RWPE2 (cell line): ENCODE measurements around the gene EIF4E2.

Experiments
- ATAC-seq: fragments of 200-7000 bp; cut with Tn5 transposase; 3 replicates; pipeline ENCODE4 v1.9.1; 2021; ENCODE audit warnings: low read depth
- DNase-seq: peaks from one replicate; pipeline ENCODE4 v3.0.0-alpha.2; 2020; ENCODE audit warnings: low spot score
- H3K27ac ChIP-seq: fragments of 450-650 bp; 2 replicates; pipeline ENCODE4 v1.5.1; 2017; ENCODE audit warnings: mild to moderate bottlenecking; ENCODE audit not compliant: poor library complexity, severe bottlenecking
- H3K27me3 ChIP-seq: fragments of 250-450 bp; sonication (Bioruptor Pico); 2 replicates; pipeline ENCODE4 v1.5.1; 2021; ENCODE audit warnings: mild to moderate bottlenecking, moderate library complexity; ENCODE audit not compliant: insufficient read depth, poor library complexity, severe bottlenecking
- H3K36me3 ChIP-seq: fragments of 250-450 bp; sonication (Bioruptor Pico); 2 replicates; pipeline ENCODE4 v1.5.1; 2020; ENCODE audit warnings: low read depth, mild to moderate bottlenecking, moderate library complexity
- H3K4me1 ChIP-seq: fragments of 250-450 bp; sonication (Bioruptor Pico); 2 replicates; pipeline ENCODE4 v1.5.1; 2021; ENCODE audit warnings: mild to moderate bottlenecking, moderate library complexity; ENCODE audit not compliant: insufficient read depth, poor library complexity, severe bottlenecking
- H3K4me3 ChIP-seq: fragments of 250-450 bp; sonication (Bioruptor Pico); 2 replicates; pipeline ENCODE4 v1.5.1; 2021; ENCODE audit warnings: mild to moderate bottlenecking, moderate library complexity; ENCODE audit not compliant: severe bottlenecking
- H3K9me3 ChIP-seq: fragments of 250-450 bp; sonication (Bioruptor Pico); 2 replicates; pipeline ENCODE4 v1.5.1; 2021; ENCODE audit warnings: mild to moderate bottlenecking, moderate library complexity; ENCODE audit not compliant: severe bottlenecking
- CTCF ChIP-seq: fragments of 450-650 bp; IDR thresholded peaks from one replicate; pipeline ENCODE4 v1.5.1; 2017; ENCODE audit warnings: mild to moderate bottlenecking, moderate library complexity; ENCODE audit not compliant: poor library complexity, severe bottlenecking

Gene EIF4E2

GRCh38 chr2:232502911-232503808 is 47.3 kb upstream of the EIF4E2 start:
- no peak for DNase-seq

GRCh38 chr2:232503809-232504323 is 46.6 kb upstream of the EIF4E2 start:
- ATAC-seq = no peak
- TF ChIP-seq CTCF = no peak
- H3K27ac ChIP-seq = no peak overlapping the region
- H3K36me3 ChIP-seq = no peaks in the 10 kb centered on the region
- peaks cover 34% of the 10 kb centered on the region for H3K27me3 ChIP-seq
- H3K4me3 ChIP-seq = no peak overlapping the region
- H3K4me1 ChIP-seq = no peaks in the 10 kb centered on the region
- H3K9me3 ChIP-seq = no peaks in the 10 kb centered on the region
- DNase-seq = no peak

More at GRCh38 chr2:232502911-232503808, 47.3 kb upstream of the EIF4E2 start:
- H3K4me3 ChIP-seq = peak overlapping the region; percentile 8
- H3K9me3 ChIP-seq = no peaks in the 10 kb centered on the region
- TF ChIP-seq CTCF = no peak
- H3K4me1 ChIP-seq = no peaks in the 10 kb centered on the region
- H3K27ac ChIP-seq = no peak overlapping the region
- no peaks in the 10 kb centered on the region for H3K36me3 ChIP-seq
- peaks cover 34% of the 10 kb centered on the region for H3K27me3 ChIP-seq
- ATAC-seq = 0 out of 3 replicates have a peak, but pooled peaks have one; percentile 13

- Histone ChIP-seq H3K27ac (no peak overlapping the region), H3K27me3 (peaks cover 34% of the 10 kb centered on the region), H3K9me3 (no peaks in the 10 kb centered on the region), H3K4me1 (no peaks in the 10 kb centered on the region), H3K4me3 (no peak overlapping the region), H3K36me3 (no peaks in the 10 kb centered on the region)
- TF ChIP-seq CTCF = no peak
- DNase-seq (no peak), ATAC-seq (no peak)
These were observed 46.1 kb upstream of the EIF4E2 start for GRCh38 chr2:232504438-232504837.

- DNase-seq (no peak), ATAC-seq (peak; percentile 24; the same call in 1 of the 3 replicates)
- Histone ChIP-seq H3K27me3 (peaks cover 34% of the 10 kb centered on the region), H3K36me3 (no peaks in the 10 kb centered on the region), H3K4me1 (no peaks in the 10 kb centered on the region), H3K27ac (no peak overlapping the region), H3K9me3 (no peaks in the 10 kb centered on the region), H3K4me3 (no peak overlapping the region)
- TF ChIP-seq CTCF = no peak
These were observed 44.6 kb upstream of the EIF4E2 start for GRCh38 chr2:232505856-232506255.

- ATAC-seq = peak; percentile 27; the same call in 1 of the 3 replicates
- no peak for DNase-seq
- H3K27me3 ChIP-seq = peaks cover 34% of the 10 kb centered on the region
- no peaks in the 10 kb centered on the region for H3K4me1 ChIP-seq
- no peaks in the 10 kb centered on the region for H3K36me3 ChIP-seq
- no peak overlapping the region for H3K4me3 ChIP-seq
- no peak overlapping the region for H3K27ac ChIP-seq
- TF ChIP-seq CTCF = no peak
- H3K9me3 ChIP-seq = no peaks in the 10 kb centered on the region
These were observed 43.8 kb upstream of the EIF4E2 start for GRCh38 chr2:232506709-232507108.
